Activated T-cell treated with anti-CD3 and anti-CD28 coated beads for 24 hours (primary cell): ENCODE measurements around the gene SUSD3.

Source experiments
- DNase-seq: peaks from one replicate; pipeline ENCODE4 v3.0.0-alpha.2; 2020; ENCODE audit warnings: low read depth

Gene SUSD3

DNA sequence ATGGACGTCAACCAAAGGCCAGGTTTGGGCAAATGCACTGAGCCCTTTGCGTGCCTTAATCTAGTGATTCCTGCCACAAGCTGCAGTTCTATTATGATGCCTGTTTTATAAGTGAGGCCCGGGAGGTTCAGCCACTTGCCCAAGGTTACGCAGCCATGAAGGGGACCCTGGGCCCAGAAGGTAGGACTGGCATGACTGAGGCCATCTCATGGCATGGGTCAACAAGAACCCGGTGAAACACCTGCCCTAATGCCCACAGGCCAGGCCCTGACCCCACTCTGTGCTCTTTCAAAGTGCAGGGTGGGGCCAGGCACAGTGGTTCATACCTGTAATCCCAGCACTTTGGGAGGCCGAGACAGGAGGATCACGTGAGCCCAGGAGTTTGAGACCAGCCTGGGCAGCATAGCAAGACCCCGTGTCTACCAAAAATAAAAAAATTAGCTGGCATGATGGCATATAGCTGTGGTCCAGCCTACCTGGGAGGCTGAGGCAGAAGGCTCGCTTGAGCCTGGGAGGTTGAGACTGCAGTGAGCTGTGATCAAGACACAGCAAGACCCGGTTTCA is 66.9 kb downstream of the SUSD3 start:
- DNase-seq = no peak

DNA sequence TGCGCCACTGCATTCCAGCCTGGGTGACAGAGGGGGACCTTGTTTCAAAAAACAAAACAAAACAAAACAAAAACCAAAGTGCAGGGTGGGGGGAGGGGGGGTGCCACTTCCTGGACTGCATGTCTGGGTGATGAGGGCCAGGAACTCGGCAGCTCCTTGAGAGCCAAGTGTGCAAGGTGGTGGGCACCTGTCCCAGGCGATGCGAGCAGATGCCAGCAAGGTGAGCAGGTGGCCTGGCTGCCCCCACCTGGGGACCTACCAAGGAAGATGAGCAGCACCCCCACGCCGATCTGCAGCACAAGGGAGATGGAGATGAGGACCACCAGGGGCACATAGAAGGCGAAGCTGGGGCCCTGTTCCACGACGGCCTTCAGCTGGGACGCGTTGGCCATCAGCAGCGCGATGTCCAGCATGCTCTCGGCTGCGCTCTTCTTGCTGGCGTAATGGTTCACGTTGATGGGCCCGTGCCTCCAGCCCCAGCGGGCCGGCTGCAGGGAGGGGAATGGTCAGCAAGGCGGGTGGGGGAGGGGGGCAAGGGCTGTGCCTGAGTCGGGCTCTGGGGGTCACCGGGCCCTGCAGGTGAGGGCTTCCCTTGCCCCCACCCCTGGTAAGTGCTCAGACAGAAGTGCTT is 67.8 kb downstream of the SUSD3 start:
- no peak for DNase-seq

DNA sequence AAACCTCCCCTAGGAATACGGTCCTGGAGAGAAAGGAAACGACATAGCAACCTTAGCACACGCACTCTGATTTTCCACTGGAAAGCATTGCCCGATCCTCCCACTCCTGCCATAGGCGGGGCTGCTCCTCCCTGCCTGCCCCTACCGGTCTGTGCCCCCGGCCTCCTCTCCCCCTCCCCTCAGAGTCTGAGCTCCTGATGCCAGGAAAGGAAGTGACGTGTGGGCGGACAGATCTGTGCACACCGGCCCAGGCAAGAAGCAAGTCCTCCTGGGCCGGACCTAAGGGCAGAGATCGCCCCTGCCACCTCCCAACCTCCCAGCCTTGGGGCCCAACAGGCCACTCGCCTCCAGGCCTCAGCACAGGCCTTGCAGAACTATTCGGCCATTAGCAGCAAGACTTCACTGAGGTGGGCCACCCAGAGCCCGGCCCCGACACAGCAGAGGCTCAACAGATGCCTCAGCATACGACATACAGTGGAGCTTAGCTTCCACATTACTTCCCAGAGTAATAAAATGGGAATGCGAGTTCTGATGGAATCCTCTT is 68.4 kb downstream of the SUSD3 start:
- no peak for DNase-seq

DNA sequence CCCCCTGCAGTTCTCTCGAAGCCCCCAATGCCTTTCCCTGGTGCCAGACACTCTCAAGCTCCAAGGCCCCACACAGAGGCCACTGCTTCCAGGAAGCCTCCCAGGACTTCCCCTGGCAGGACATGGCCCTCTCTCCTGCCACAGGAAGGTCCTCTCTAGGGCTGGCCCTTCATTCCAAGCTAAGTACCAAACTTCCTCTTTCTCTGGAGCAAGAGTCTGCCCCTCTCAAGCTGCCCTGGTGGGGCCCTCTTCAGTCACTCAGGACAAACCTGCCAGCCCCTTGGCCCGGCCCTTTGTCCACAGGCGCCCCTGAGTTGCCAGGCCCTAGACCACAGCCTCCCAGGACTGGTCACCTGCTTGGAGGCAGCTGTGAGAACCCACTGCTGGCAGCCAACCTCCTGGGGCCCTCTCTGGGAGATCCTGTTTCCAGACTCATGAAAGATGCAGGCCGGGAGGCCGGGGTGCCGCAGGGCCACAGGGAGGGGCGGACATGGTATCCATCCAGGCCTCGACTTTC is 69.0 kb downstream of the SUSD3 start:
- DNase-seq = no peak

DNA sequence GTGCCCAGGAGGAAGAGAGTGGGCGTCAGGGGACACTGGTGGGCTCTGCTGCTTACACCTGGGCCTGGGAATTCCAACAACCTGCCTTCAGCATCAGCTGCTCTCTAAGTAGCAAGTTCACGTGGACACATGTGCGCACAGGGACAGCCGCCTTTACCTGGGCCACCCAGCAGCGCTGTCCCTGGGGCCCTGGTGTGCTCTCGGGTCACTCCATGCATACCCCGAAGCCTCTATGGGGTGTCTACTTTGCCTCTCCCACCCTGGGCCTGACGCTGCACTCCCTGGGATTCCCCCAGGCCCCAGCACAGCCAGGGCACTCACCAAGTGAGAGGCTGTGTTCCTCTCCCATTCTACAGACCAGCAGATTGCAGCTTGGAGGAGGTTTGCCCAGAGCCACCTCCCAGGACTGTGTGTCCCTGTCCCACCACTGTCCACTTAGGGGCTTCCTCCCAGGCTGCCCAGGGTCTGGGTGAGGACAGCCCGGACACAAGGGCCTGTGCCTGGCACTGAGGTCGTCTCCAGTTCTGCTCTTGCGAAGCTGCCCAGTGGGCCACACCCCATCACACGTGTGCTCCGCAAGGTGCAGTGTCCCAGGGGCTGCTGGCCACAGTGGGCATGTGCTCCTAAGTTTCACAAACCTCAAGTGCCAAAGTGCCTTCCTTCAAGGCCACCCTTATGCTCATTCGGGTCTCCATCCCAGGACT is 69.7 kb downstream of the SUSD3 start:
- no peak for DNase-seq

DNA sequence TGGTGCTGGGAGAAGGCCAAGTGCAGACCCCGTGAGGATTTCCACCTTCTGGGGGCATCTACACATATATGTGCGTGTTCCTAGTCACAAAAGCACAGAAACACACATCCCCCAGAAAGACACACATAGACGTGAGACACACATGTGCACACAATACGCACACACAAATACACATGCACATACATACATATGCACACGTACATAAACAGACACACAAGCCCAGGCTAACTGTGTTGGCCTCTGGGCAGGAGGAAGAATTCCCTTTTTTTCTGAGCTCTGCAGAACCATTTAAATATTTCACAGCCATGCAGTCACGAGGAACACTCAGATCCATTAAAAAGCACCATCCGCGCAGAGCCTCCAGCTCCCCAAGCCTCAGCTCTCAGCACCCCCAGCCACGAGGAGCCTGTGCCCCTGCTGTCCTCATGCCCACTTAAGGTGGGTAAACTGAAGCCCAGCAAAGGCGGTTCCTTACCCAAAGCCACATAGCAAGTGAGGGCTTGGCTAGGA is 70.3 kb downstream of the SUSD3 start:
- no peak for DNase-seq

DNA sequence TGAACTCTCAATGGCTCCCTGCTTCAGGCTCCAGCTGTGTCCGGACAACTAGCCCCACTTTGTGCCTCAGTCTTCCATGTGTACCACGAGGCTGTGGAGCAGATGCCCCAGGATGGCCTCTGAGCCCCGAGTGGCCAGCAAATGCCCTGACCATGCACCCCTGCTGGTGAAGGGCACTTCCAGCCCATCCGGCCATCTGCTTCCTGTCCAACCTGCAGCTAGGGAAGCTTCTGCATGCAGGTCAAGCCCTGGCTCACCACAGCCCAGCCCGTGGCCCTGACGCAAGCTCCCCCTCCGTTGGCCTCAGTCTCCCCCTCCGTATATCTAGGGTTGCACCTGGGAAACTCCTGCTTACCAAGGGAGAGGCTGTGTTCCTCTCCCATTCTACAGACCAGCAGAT is 70.8 kb downstream of the SUSD3 start:
- DNase-seq = no peak

DNA sequence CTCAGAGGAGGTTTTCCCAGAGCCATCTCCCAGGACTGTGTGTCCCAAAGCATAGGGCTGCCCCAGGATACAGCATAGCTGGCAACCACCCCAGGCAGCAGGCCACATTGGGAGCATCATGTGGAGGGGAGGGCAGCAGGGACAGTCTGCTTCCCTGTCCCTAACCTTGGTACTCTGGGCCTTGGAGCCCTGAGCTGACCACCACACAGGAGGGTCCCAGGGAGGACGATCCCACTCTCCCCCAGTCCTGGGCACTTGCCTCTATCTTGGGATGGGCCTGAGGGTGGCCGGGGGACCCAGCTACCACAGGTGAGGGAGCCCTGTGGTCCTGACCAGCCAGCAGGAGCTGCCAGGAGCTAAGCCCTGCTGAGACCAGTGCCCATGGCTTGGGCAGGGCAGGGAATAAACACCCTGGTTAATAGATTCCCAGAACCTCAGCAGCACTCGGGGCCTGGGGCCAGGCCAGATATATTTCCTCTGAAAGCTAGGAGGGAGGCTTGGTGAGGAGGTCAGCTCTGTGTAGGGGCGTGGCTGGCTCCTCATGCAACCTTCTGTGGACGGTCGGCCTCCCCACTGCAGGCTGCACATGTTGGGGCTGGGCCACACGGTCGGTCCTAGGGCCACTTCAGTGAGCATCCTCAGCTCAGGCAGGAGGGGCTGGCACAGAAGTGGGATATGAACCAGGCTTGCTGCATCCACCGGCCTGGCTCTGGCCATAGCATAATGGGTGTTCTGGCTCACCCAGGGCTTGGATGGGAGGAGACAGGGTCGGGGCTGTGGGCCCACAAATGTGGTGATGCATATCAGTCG is 71.4 kb downstream of the SUSD3 start:
- no peak for DNase-seq

DNA sequence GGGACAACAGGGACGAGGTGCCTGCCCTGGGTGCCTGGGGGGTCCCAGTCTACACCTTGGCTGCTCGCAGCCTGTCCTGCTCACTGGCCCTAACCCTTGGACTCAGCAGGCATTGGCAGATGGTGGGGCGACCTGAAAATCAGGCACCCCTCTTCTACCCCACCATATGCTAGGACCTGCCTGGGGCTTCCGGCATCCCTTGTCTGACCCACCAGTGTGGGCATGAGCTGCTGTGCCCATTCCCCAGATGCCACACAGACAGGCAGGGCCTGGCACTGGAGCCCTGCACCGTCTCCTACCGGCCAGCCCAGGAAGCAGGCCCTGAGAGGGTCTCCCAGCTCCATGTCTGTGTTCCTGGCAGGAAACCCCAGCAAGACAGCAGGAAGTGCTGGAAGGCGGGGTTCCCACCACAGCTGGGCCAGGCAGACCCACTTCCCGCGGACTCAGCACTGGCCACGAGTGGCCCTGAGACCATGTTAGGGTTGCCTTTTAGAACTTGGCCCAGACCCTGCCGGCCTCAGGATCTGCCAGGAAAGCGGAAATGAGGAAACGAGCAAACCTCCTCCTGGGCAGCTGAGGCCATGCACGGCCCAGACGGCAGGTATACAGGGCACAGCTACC is 72.5 kb downstream of the SUSD3 start:
- DNase-seq = no peak

DNA sequence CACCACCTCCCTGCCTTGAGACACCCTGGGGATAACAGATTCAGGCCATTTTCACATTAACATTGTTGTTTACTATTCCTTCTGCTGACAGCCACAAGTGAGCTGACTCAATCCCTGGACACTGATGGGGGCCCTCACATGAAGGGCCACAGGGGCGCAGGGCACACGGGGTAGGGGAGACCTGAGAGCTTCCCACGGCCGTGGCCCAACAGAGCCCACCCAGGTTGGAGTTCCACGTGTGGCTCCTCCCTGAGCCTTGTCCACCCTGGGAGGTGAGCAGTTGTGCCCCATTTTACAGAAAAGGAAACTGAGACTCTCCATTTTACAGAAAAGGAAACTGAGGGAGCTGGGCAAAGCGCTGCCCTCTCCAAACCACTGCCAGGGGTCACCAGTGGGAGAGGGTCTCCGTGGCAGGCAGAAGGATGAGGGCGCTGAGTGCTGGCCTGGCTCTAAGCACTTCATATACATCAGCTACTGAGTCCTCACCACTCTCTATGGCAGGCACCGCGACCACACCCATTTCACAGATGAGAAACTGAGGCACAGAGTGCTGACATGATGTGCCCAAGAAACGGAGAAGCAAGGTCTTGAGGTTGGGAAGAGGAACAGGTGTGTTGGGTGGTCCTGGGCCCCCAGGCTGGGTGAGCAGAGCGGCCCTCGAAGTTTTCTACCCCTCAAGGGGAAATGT is 73.2 kb downstream of the SUSD3 start:
- DNase-seq = no peak

DNA sequence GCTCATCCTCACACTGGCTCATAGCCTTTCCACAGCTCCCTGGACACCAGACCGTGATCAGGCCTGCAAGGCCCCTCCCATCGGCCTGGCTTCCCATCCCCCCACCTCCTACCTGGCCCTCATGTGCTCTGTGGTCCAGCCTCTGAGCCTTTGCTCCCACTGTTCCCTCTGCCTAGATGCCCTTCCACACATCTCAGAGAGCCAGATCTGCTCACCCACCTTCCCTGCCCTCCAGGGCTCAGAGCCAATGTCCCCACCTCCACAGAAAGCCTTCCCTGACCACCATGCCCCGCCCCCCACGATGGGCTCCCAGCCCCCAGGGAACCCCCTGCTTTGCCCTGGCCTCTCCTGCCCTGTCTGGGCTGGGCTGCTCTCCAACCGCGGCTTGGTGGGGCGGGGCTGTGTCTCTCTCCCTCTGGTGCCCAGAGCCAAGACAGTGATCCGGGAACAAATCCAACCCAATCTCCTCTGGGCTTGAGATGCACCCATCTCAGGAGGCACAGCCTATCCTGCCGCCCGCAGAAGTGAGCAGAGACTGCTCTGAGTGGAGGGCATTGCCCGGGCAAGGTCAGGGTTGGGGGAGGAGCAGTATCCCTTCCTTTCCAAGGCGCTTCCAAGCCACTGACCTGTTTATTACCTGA is 73.9 kb downstream of the SUSD3 start:
- no peak for DNase-seq

DNA sequence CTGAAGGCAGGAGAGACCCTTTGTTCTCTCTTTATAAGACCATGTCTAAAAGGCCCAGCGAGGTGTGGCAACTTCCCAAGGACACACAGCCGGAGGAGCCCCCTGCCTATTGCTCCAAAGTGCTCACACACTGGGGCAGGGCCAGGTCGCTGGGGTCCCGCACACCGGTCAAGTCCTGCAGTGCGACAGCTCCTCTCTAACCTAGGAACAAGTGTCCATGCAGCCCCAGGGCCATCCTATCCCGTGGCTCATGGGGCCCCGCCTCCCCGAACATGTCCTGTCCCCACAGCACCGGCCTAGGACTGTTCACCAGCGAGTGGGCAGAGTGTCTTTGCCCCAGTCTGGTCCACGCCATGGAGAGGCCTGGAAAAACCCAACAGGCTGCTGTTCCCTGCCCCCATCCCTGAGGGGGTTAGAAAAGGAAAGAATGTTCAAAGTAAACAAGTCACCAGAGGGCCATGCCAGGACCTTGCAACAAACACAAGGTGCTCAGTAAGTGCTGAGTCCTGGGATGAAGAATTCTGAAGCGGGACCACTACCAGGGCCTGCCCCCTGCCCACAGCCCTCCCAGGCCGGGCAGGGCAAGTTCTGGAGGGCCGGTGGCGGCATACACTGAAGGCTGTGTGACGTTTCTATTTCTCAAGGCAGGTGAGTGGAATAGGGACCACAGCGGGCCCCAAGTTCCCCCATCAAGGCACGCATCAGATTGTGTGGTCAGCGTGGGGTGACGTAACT is 74.6 kb downstream of the SUSD3 start:
- no peak for DNase-seq

DNA sequence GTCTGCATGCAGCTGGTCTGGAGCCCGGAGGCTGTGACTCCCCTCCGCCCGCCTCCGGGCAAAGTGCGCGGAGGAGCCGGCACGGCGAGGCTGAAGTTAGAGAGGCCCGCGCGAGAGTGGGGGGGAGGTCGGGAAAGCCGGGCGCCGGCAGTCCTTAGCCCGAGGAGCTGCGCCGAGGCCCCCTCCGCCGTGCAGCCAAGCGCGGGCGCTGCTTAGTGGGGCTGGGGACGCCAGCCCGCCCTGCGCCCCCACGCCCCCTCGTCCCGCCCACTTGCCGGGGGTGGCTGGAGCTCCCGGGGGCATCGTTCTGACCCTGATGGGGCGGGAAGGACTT is 75.1 kb downstream of the SUSD3 start:
- no peak for DNase-seq

DNA sequence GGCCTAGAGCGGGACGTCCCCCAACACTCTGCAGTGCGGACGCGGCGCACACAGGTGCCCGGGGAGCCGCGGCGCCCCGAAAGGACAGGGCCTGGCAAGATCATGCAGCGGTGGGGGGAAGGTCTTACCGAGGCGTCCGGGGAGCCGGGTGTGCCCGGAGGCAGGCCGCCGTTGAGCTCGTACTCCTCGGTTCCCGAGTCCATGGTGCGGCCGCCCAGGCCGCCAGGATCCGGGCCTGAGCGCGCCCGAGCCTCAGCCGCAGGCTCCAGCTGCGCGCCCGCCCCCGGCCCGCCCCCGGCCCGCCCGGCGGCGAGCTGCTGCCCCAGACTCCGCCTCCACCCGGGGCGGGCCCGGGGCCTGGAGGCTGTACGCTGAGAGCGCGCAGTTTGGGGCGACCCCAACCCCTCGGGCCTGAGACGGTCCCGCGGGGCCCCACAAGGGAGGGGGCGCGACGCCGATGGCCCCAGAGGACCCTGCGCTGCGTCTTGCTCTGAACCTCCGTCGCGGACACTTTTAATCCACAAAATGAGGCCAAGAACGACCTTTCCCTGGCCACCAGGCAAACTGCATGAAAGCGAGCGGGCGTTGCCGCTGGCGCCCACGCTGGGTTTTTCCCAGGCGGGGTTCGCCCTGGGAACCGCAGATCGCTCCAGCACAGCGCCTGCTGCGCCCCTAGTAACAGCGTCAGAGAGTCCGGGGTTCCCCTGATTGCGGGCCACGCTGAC is 75.7 kb downstream of the SUSD3 start, which contains the start of gene NINJ1:
TSS of gene NINJ1 (minus strand) at position 237 of the 725 bp plus-strand sequence. CDS start at position 203, 34 bp downstream.
- DNase-seq = peak; percentile 82
